ENCODE results near the gene LTB. TPM values are rescaled to one million over a fixed set of nuclear protein-coding genes. Genes with fewer than 3 reads are reported as not detected.

Gene LTB
- polyA plus RNA-seq, 1 of the 3 experiments (the other 2 are of a cell fraction) = 0.10 TPM

GRCh38 chr6:31541059-31541657 is 41.1 kb downstream of the LTB start:
- Histone ChIP-seq H3K4me1 (ENCODE audit: control insufficient read depth in 1 of 2, insufficient read depth in 2 of 2, low read depth in 1 of 2, low read length in 1 of 2) (peaks cover 15 to 25% of the 10 kb centered on the region in 2 experiments; a peak in 3 of 4 replicates), H3K9me3 (no peaks in the 10 kb centered on the region), H3K9ac (peak overlapping the region; percentile 96), H3K36me3 (replicated peaks in 1 of 2; ENCODE audit: control insufficient read depth in 1 of 2, insufficient read depth in 2 of 2, low read length in 1 of 2) (peaks cover 29 to 40% of the 10 kb centered on the region in 2 experiments), H2AFZ (ENCODE audit: low read depth) (no peak overlapping the region), H3K9me2 (no peaks in the 10 kb centered on the region), H3K4me2 (peak overlapping the region; percentile 87), H3F3A (replicated peaks; ENCODE audit: insufficient read depth) (peaks cover 4% of the 10 kb centered on the region), H3K79me2 (ENCODE audit: insufficient read depth) (peaks cover 66% of the 10 kb centered on the region), H3K27me3 (ENCODE audit: insufficient read depth) (no peaks in the 10 kb centered on the region), H3K4me3 (ENCODE audit: low read depth in 2 of 2, low read length in 1 of 2) (peak overlapping the region; percentile 74 to 91), H3K27ac (ENCODE audit: low read depth in 2 of 2, low read length in 1 of 2) (peak overlapping the region; percentile 95 to 97), H4K20me1 (ENCODE audit: insufficient read depth) (peaks cover 49% of the 10 kb centered on the region)
- peak; percentile 52 for DNase-seq
- ChIA-PET POLR2A (interaction anchor here (0.6 to 3.4 kb wide), 18 partner anchors 9 to 1431 kb away, joined by 3 to 12 read pairs (median 4); partner anchors contain the start of genes ABCF1, ABHD16A, BAG6 and PRRC2A), CTCF (interaction anchor here (1.2 to 11.9 kb wide), 4 partner anchors 9 to 68 kb away, joined by 4 to 301 read pairs (median 5); partner anchors contain the start of gene NCR3)
- TF ChIP-seq GABPA (IDR thresholded peaks at IDR 0.05; ENCODE audit: low read depth) (no peak), SIN3A (IDR thresholded peaks at IDR 0.05; ENCODE audit: borderline replicate concordance, low read depth, low read length) (peak; percentile 52; the same call in 1 of the 2 replicates), MXI1 (IDR thresholded peaks at IDR 0.05; ENCODE audit: low read depth, low read length) (peak; percentile 30; the same call in 1 of the 2 replicates)
- WGBS (ENCODE audit: low lambda C conversion rate) = 2% methylated on average over 20 of the region's 21 CpGs

- POLR2A ChIA-PET = interaction anchor here (3.4 kb wide), 1 partner anchor 9 kb away, joined by 12 read pairs; no protein-coding TSS in a partner anchor
- Histone ChIP-seq H3K27ac (ENCODE audit: low read depth in 2 of 2, low read length in 1 of 2) (peak overlapping the region; percentile 95 to 97; a peak in 2 of 4 replicates), H3K4me2 (peak overlapping the region; percentile 87), H3F3A (replicated peaks; ENCODE audit: insufficient read depth) (peaks cover 4% of the 10 kb centered on the region), H3K9me2 (no peaks in the 10 kb centered on the region), H3K4me1 (ENCODE audit: control insufficient read depth in 1 of 2, insufficient read depth in 2 of 2, low read depth in 1 of 2, low read length in 1 of 2) (peaks cover 15 to 20% of the 10 kb centered on the region in 2 experiments; a peak in 3 of 4 replicates), H3K4me3 (ENCODE audit: low read depth in 2 of 2, low read length in 1 of 2) (peak overlapping the region; percentile 74 to 91), H3K36me3 (replicated peaks in 1 of 2; ENCODE audit: control insufficient read depth in 1 of 2, insufficient read depth in 2 of 2, low read length in 1 of 2) (peaks cover 34 to 45% of the 10 kb centered on the region in 2 experiments), H4K20me1 (ENCODE audit: insufficient read depth) (peaks cover 54% of the 10 kb centered on the region), H3K27me3 (ENCODE audit: insufficient read depth) (no peaks in the 10 kb centered on the region), H3K9me3 (no peaks in the 10 kb centered on the region), H3K79me2 (ENCODE audit: insufficient read depth) (peaks cover 71% of the 10 kb centered on the region), H2AFZ (ENCODE audit: low read depth) (no peak overlapping the region), H3K9ac (peak overlapping the region; percentile 96)
- DNase-seq = no peak
- WGBS (ENCODE audit: low lambda C conversion rate) = 6% methylated on average over 4 of the region's 4 CpGs
- TF ChIP-seq CTCF (IDR thresholded peaks at IDR 0.05) (no peak), RCOR1 (IDR thresholded peaks at IDR 0.05; ENCODE audit: low read length) (no peak), EP300 (IDR thresholded peaks at IDR 0.05; ENCODE audit: borderline replicate concordance in 1 of 2, low read depth in 1 of 2, low read length in 1 of 2) (no peak), TEAD4 (IDR thresholded peaks at IDR 0.05; ENCODE audit: borderline replicate concordance, insufficient read depth) (no peak), MXI1 (IDR thresholded peaks at IDR 0.05; ENCODE audit: low read depth, low read length) (no peak), IRF3 (IDR thresholded peaks at IDR 0.05; ENCODE audit: low read depth, low read length) (no peak), MEF2A (IDR thresholded peaks at IDR 0.05; ENCODE audit: borderline replicate concordance, low read depth) (no peak), RFX5 (IDR thresholded peaks at IDR 0.05; ENCODE audit: low read length) (no peak), GATA2 (CRISPR knock-in tag; IDR thresholded peaks at IDR 0.05) (no peak), FOXJ3 (CRISPR knock-in tag; IDR thresholded peaks at IDR 0.05) (no peak)
- CTCF ChIA-PET = interaction anchor here (1.0 to 11.9 kb wide), 2 partner anchors 9 to 58 kb away, joined by 3 to 301 read pairs; partner anchors contain the start of gene NCR3
Observed at GRCh38 chr6:31540640-31541039, 41.6 kb downstream of the LTB start.
